GM18868 (cell line): ENCODE data around the gene MAPKAPK2.
A peak's percentile ranks its signal among the peaks of the same experiment; 100 is the strongest.
"Not testable (repeated sequence)": the region's sequence is repeated elsewhere in the genome, so short reads cannot be mapped to it uniquely, and the experiment has no call there.

ENCODE experiments used
- ATAC-seq: cut with Tn5 transposase; IDR thresholded peaks from one replicate; pipeline ENCODE4 v1.9.1; 2021; ENCODE audit warnings: mild to moderate bottlenecking, moderate library complexity; ENCODE audit not compliant: unreplicated experiment

MAPKAPK2 gene

GRCh38 chr1:206738370-206739366, 54.0 kb downstream of the MAPKAPK2 start:
- ATAC-seq: no peak

GRCh38 chr1:206739411-206740076, 54.8 kb downstream of the MAPKAPK2 start:
- ATAC-seq: peak; percentile 63

GRCh38 chr1:206741142-206741701, 56.5 kb downstream of the MAPKAPK2 start:
- no peak for ATAC-seq

GRCh38 chr1:206742719-206743383, 58.1 kb downstream of the MAPKAPK2 start:
- peak; percentile 36 for ATAC-seq

- ATAC-seq: no peak
These were observed 60.0 kb downstream of the MAPKAPK2 start for GRCh38 chr1:206744683-206745082.

- ATAC-seq: no peak
These were observed 60.6 kb downstream of the MAPKAPK2 start for GRCh38 chr1:206745301-206745700.

GRCh38 chr1:206748348-206749030, 63.8 kb downstream of the MAPKAPK2 start:
- ATAC-seq: no peak

GRCh38 chr1:206751891-206752290, 67.2 kb downstream of the MAPKAPK2 start:
- no peak for ATAC-seq

GRCh38 chr1:206752481-206752880, 67.8 kb downstream of the MAPKAPK2 start:
- no peak for ATAC-seq

GRCh38 chr1:206753141-206753540, 68.4 kb downstream of the MAPKAPK2 start:
- ATAC-seq: no peak

- ATAC-seq: no peak
These were observed 69.3 kb downstream of the MAPKAPK2 start for GRCh38 chr1:206754011-206754410.

GRCh38 chr1:206757524-206758266, 73.0 kb downstream of the MAPKAPK2 start:
- ATAC-seq: no peak

- no peak for ATAC-seq
These were observed 75.9 kb downstream of the MAPKAPK2 start for GRCh38 chr1:206760590-206760989.

- no peak for ATAC-seq
These were observed 76.6 kb downstream of the MAPKAPK2 start for GRCh38 chr1:206761159-206761768.

GRCh38 chr1:206762741-206763364, 78.1 kb downstream of the MAPKAPK2 start:
- ATAC-seq: not testable (repeated sequence)

GRCh38 chr1:206765771-206766170, 81.1 kb downstream of the MAPKAPK2 start:
- ATAC-seq: not testable (repeated sequence)

- ATAC-seq: peak; percentile 54
These were observed 81.6 kb downstream of the MAPKAPK2 start for GRCh38 chr1:206766251-206766856.
